Liver (tissue), 10 donors: ENCODE results near the gene RASSF7. TPM values are rescaled to one million over a fixed set of nuclear protein-coding genes. Genes with fewer than 3 reads are reported as not detected.

Experiments used
- DNase-seq: peaks from one replicate; pipeline ENCODE4 v3.0.0-alpha.2; 2017; ENCODE audit warnings: low spot score
- H3K27ac ChIP-seq, 2 donors: one replicate each; pipeline ENCODE4 v1.7.0; 2013; ENCODE audit warnings: inconsistent platforms in 2 of 2, low read length in 2 of 2, control low read depth in 1 of 2, low read depth in 1 of 2, mild to moderate bottlenecking in 1 of 2
- H3K27me3 ChIP-seq, 4 donors: one replicate each; pipeline versions ENCODE4 v1.6.1 to v1.7.0; 2013; ENCODE audit warnings: low read length in 3 of 4, inconsistent platforms in 1 of 4, mild to moderate bottlenecking in 1 of 4, moderate library complexity in 1 of 4; ENCODE audit not compliant: control insufficient read depth in 4 of 4, insufficient read depth in 4 of 4
- H3K36me3 ChIP-seq, 4 donors: one replicate each; pipeline versions ENCODE4 v1.6.1 to v1.7.0; 2013; ENCODE audit warnings: low read length in 3 of 4, mild to moderate bottlenecking in 3 of 4, low read depth in 1 of 4, moderate library complexity in 1 of 4; ENCODE audit not compliant: control insufficient read depth in 4 of 4, insufficient read depth in 3 of 4
- H3K4me1 ChIP-seq, 4 donors: one replicate each; pipeline versions ENCODE4 v1.6.1 to v1.7.0; 2013; ENCODE audit warnings: low read length in 3 of 4, mild to moderate bottlenecking in 3 of 4, moderate library complexity in 1 of 4; ENCODE audit not compliant: control insufficient read depth in 4 of 4, insufficient read depth in 4 of 4
- H3K4me3 ChIP-seq, 3 donors: one replicate each; pipeline versions ENCODE4 v1.6.1 to v1.7.0; 2013; ENCODE audit warnings: low read length in 3 of 3, control low read depth in 1 of 3, low read depth in 1 of 3, mild to moderate bottlenecking in 1 of 3
- H3K9ac ChIP-seq, 2 donors: one replicate each; pipeline ENCODE4 v1.7.0; 2013; ENCODE audit warnings: low read length in 2 of 2, mild to moderate bottlenecking in 2 of 2, moderate library complexity in 2 of 2, control low read depth in 1 of 2, low read depth in 1 of 2
- H3K9me3 ChIP-seq, 4 donors: one replicate each; pipeline versions ENCODE4 v1.6.1 to v1.7.0; 2013; ENCODE audit warnings: low read length in 3 of 4; ENCODE audit not compliant: control insufficient read depth in 4 of 4
- ATF3 ChIP-seq: IDR thresholded peaks from 2 replicates; pipeline ENCODE4 v1.6.1; 2016; ENCODE audit warnings: antibody characterized with exemption
- CTCF ChIP-seq: fragments of 150-350 bp; IDR thresholded peaks from 2 replicates; pipeline ENCODE4 v1.5.1; 2017; ENCODE audit warnings: improper control_type of control experiment, low read depth, low read length; ENCODE audit not compliant: missing input control
- EGR1 ChIP-seq, 2 donors: IDR thresholded peaks; 2 replicates each; pipeline ENCODE4 v1.6.1; 2016 to 2018; ENCODE audit warnings: antibody characterized with exemption in 2 of 2, low read depth in 2 of 2
- FOXA1 ChIP-seq: IDR thresholded peaks from 2 replicates; pipeline ENCODE4 v1.6.1; 2016; ENCODE audit warnings: antibody characterized with exemption
- FOXA2 ChIP-seq: IDR thresholded peaks from 2 replicates; pipeline ENCODE4 v1.6.1; 2016; ENCODE audit warnings: antibody characterized with exemption
- GABPA ChIP-seq, 2 donors: IDR thresholded peaks in 1 of 2; conservative IDR thresholded peaks in 1 of 2; 2 replicates each; pipeline ENCODE4 v1.6.1; 2016; ENCODE audit warnings: antibody characterized with exemption in 2 of 2, mild to moderate bottlenecking in 1 of 2, moderate library complexity in 1 of 2
- HNF4A ChIP-seq, 2 donors: conservative IDR thresholded peaks; 2 replicates each; pipeline ENCODE4 v1.6.1; 2016; ENCODE audit warnings: antibody characterized with exemption in 2 of 2, mild to moderate bottlenecking in 2 of 2
- HNF4G ChIP-seq: IDR thresholded peaks from 2 replicates; pipeline ENCODE4 v1.6.1; 2016; ENCODE audit warnings: antibody characterized with exemption
- JUND ChIP-seq, 2 donors: IDR thresholded peaks; 2 replicates each; pipeline ENCODE4 v1.6.1; 2016; ENCODE audit warnings: antibody characterized with exemption in 2 of 2
- MAX ChIP-seq: IDR thresholded peaks from 2 replicates; pipeline ENCODE4 v1.6.1; 2016; ENCODE audit warnings: antibody characterized with exemption
- NR2F2 ChIP-seq: IDR thresholded peaks from 2 replicates; pipeline ENCODE4 v1.6.1; 2016; ENCODE audit warnings: antibody characterized with exemption
- RAD21 ChIP-seq, 2 donors: IDR thresholded peaks; 2 replicates each; pipeline ENCODE4 v1.6.1; 2016; ENCODE audit warnings: antibody characterized with exemption in 2 of 2, mild to moderate bottlenecking in 2 of 2
- REST ChIP-seq: IDR thresholded peaks from 2 replicates; pipeline ENCODE4 v1.6.1; 2016; ENCODE audit warnings: antibody characterized with exemption, mild to moderate bottlenecking
- RXRA ChIP-seq, 2 donors: IDR thresholded peaks; 2 replicates each; pipeline ENCODE4 v1.6.1; 2017 to 2018; ENCODE audit warnings: antibody characterized with exemption in 2 of 2, mild to moderate bottlenecking in 1 of 2
- SP1 ChIP-seq: IDR thresholded peaks from 2 replicates; pipeline ENCODE4 v1.6.1; 2018; ENCODE audit warnings: antibody characterized with exemption, mild to moderate bottlenecking
- TAF1 ChIP-seq: conservative IDR thresholded peaks from 2 replicates; pipeline ENCODE4 v1.6.1; 2016; ENCODE audit warnings: antibody characterized with exemption, mild to moderate bottlenecking
- YY1 ChIP-seq: IDR thresholded peaks from 2 replicates; pipeline ENCODE4 v1.6.1; 2016; ENCODE audit warnings: antibody characterized with exemption, mild to moderate bottlenecking
- ZBTB33 ChIP-seq: IDR thresholded peaks from 2 replicates; pipeline ENCODE4 v1.6.1; 2016; ENCODE audit warnings: antibody characterized with exemption
- WGBS: extraction: QIAGEN DNeasy Blood & Tissue Kit; methylation state at CpG from one replicate; pipeline ENCODE4 v1.1.7; 2013; 5-methylcytosine and 5-hydroxymethylcytosine counted together
- polyA plus RNA-seq, 2 donors: library from polyadenylated mRNA; stranded (reverse) in 1 of 2; unstranded in 1 of 2; fragments of 200-250 nt in 1 of 2; fragments of >200 nt in 1 of 2; fragmentation: Nextera tagmentation in 1 of 2; extraction: Ambion mirVana in 1 of 2; gene quantifications; one replicate each; pipeline versions ENCODE4 v1.2.1 to v1.2.3, GENCODE V29; 2013 to 2015
- small RNA-seq: library from RNA; depleted of rRNA; stranded (forward); fragments of <200 nt; gene quantifications from one replicate; pipeline ENCODE3, GENCODE V24; 2014
- total RNA-seq, 2 donors: library from RNA; depleted of rRNA; stranded (reverse); fragments of >200 nt; gene quantifications; one replicate each; pipeline ENCODE4 v1.2.3, GENCODE V29; 2014
- donor health status: healthy.
- donor health status: healthy.
- donor health status: healthy.
- donor health status: healthy.
- donor health status: healthy.

RASSF7 gene
- total and polyA plus RNA-seq, 4 donors, result 11.5 to 50.4 (median 36.9) TPM

GRCh38 chr11:613369-613968 is 52.7 kb downstream of the RASSF7 start:
- 37% methylated on average over 36 of the region's 36 CpGs for WGBS
- Histone ChIP-seq H3K27ac (peak overlapping the region; percentile 80 to 98), H3K4me1 (peaks cover 20 to 79% (median 57%) of the 10 kb centered on the region in 4 donors), H3K36me3 (peaks cover 3 to 28% (median 14%) of the 10 kb centered on the region in 4 donors), H3K27me3 (no peaks in the 10 kb centered on the region), H3K9ac (no peak overlapping the region), H3K9me3 (no peaks in the 10 kb centered on the region), H3K4me3 (peak overlapping the region in 1 of 3 donors; percentile 68)
- no peak for TF ChIP-seq TAF1
- TF ChIP-seq EGR1 (IDR thresholded peaks at IDR 0.05; ENCODE audit: low read depth in 2 of 2), result no peak
- no peak for TF ChIP-seq NR2F2
- TF ChIP-seq FOXA1, result no peak
- TF ChIP-seq HNF4A (conservative IDR thresholded peaks at IDR 0.05), result no peak
- TF ChIP-seq SP1, result no peak
- no peak for TF ChIP-seq FOXA2
- no peak for TF ChIP-seq GABPA (IDR thresholded peaks at IDR 0.05 in 1 of 2, conservative IDR thresholded peaks at IDR 0.05 in 1 of 2)
- TF ChIP-seq RXRA (IDR thresholded peaks at IDR 0.05), result no peak
- no peak for TF ChIP-seq MAX
- TF ChIP-seq HNF4G, result no peak
- no peak for TF ChIP-seq ZBTB33
- TF ChIP-seq RAD21 (IDR thresholded peaks at IDR 0.05), result no peak
- no peak for TF ChIP-seq CTCF
- TF ChIP-seq ATF3, result no peak
- no peak for TF ChIP-seq JUND (IDR thresholded peaks at IDR 0.05)
- no peak for TF ChIP-seq REST
- TF ChIP-seq YY1, result no peak
- peak; percentile 74 for DNase-seq

Small RNA genes lying within 50 kb of the gene (small RNA-seq; reads per million reads assigned to genes)
- gene MIR210, result 10.8 reads per million, percentile 94 among the genes with 10 or more reads in this experiment

Other genes with a start within 250 kb of the RASSF7 start
- gene IFITM1, start 246.9 kb upstream of the RASSF7 start, total RNA-seq, result 10 to 100 TPM; 12.6 to 37.4 TPM
- gene IFITM1, start 246.9 kb upstream of the RASSF7 start, polyA plus RNA-seq, result 100 to 1,000 TPM in 1 of 2 donors, 10 to 100 TPM in 1; 96.0 to 113 TPM
- gene IFITM3, start 240.1 kb upstream of the RASSF7 start, total RNA-seq, result 100 to 1,000 TPM in 1 of 2 donors, 10 to 100 TPM in 1; 48.6 to 105 TPM
- gene IFITM3, start 240.1 kb upstream of the RASSF7 start, polyA plus RNA-seq, result 1,000 to 10,000 TPM; 2,070 to 2,255 TPM
- gene B4GALNT4, start 191.5 kb upstream of the RASSF7 start, total RNA-seq, result under 1 TPM; 0.42 TPM
- gene B4GALNT4, start 191.5 kb upstream of the RASSF7 start, polyA plus RNA-seq, result under 1 TPM in 1 of 2 donors, not detected in 1; 0.15 TPM
- gene PKP3, start 166.8 kb upstream of the RASSF7 start, total RNA-seq, result under 1 TPM; 0.25 to 0.37 TPM
- under 1 TPM in 1 of 2 donors, not detected in 1; 0.08 TPM for gene PKP3, start 166.8 kb upstream of the RASSF7 start, polyA plus RNA-seq
- 10 to 100 TPM; 12.4 to 46.7 TPM for gene SIGIRR, start 146.0 kb upstream of the RASSF7 start, total RNA-seq
- 10 to 100 TPM; 70.6 to 87.7 TPM for gene SIGIRR, start 146.0 kb upstream of the RASSF7 start, polyA plus RNA-seq
- under 1 TPM; 0.37 to 0.75 TPM for gene ANO9, start 119.0 kb upstream of the RASSF7 start, total RNA-seq
- gene ANO9, start 119.0 kb upstream of the RASSF7 start, polyA plus RNA-seq, result under 1 TPM; 0.20 to 0.42 TPM
- 10 to 100 TPM; 12.0 to 15.6 TPM for gene PTDSS2, start 110.7 kb upstream of the RASSF7 start, total RNA-seq
- 1 to 10 TPM; 5.1 to 8.4 TPM for gene PTDSS2, start 110.7 kb upstream of the RASSF7 start, polyA plus RNA-seq
- gene RNH1, start 53.7 kb upstream of the RASSF7 start, total RNA-seq, result 10 to 100 TPM; 68.5 to 77.8 TPM
- gene RNH1, start 53.7 kb upstream of the RASSF7 start, polyA plus RNA-seq, result 10 to 100 TPM; 75.7 to 99.1 TPM
- 1 to 10 TPM; 4.7 to 8.6 TPM for gene HRAS, start 25.4 kb upstream of the RASSF7 start, total RNA-seq
- gene HRAS, start 25.4 kb upstream of the RASSF7 start, polyA plus RNA-seq, result 10 to 100 TPM; 13.2 to 17.4 TPM
- gene LRRC56, start 23.4 kb upstream of the RASSF7 start, total RNA-seq, result under 1 TPM; 0.17 to 0.23 TPM
- gene LRRC56, start 23.4 kb upstream of the RASSF7 start, polyA plus RNA-seq, result under 1 TPM; 0.08 to 0.46 TPM
- 1 to 10 TPM; 1.2 to 2.9 TPM for gene LMNTD2, start 232 bp upstream of the RASSF7 start, total RNA-seq
- gene LMNTD2, start 232 bp upstream of the RASSF7 start, polyA plus RNA-seq, result 1 to 10 TPM; 1.6 to 4.6 TPM
- 10 to 100 TPM; 22.4 to 25.2 TPM for gene PHRF1, start 15.5 kb downstream of the RASSF7 start, total RNA-seq
- 10 to 100 TPM in 1 of 2 donors, 1 to 10 TPM in 1; 2.4 to 15.1 TPM for gene PHRF1, start 15.5 kb downstream of the RASSF7 start, polyA plus RNA-seq
- 10 to 100 TPM; 15.7 to 62.4 TPM for gene IRF7, start 55.0 kb downstream of the RASSF7 start, total RNA-seq
- gene IRF7, start 55.0 kb downstream of the RASSF7 start, polyA plus RNA-seq, result 10 to 100 TPM; 23.8 to 50.3 TPM
- 10 to 100 TPM; 34.8 to 79.7 TPM for gene CDHR5, start 64.0 kb downstream of the RASSF7 start, total RNA-seq
- gene CDHR5, start 64.0 kb downstream of the RASSF7 start, polyA plus RNA-seq, result 10 to 100 TPM; 29.4 to 86.2 TPM
- gene SCT, start 66.2 kb downstream of the RASSF7 start, total RNA-seq, result not detected
- not detected for gene SCT, start 66.2 kb downstream of the RASSF7 start, polyA plus RNA-seq
- gene DRD4, start 76.3 kb downstream of the RASSF7 start, total RNA-seq, result not detected
- not detected for gene DRD4, start 76.3 kb downstream of the RASSF7 start, polyA plus RNA-seq
- 10 to 100 TPM in 1 of 2 donors, 1 to 10 TPM in 1; 9.6 to 11.4 TPM for gene DEAF1, start 134.3 kb downstream of the RASSF7 start, total RNA-seq
- 10 to 100 TPM in 1 of 2 donors, 1 to 10 TPM in 1; 7.0 to 10.5 TPM for gene DEAF1, start 134.3 kb downstream of the RASSF7 start, polyA plus RNA-seq
- gene TMEM80, start 134.8 kb downstream of the RASSF7 start, total RNA-seq, result 10 to 100 TPM in 1 of 2 donors, 1 to 10 TPM in 1; 5.1 to 11.1 TPM
- 10 to 100 TPM in 1 of 2 donors, 1 to 10 TPM in 1; 5.3 to 12.4 TPM for gene TMEM80, start 134.8 kb downstream of the RASSF7 start, polyA plus RNA-seq
- 100 to 1,000 TPM in 1 of 2 donors, 10 to 100 TPM in 1; 24.4 to 138 TPM for gene EPS8L2, start 145.3 kb downstream of the RASSF7 start, total RNA-seq
- 10 to 100 TPM; 62.2 to 63.2 TPM for gene EPS8L2, start 145.3 kb downstream of the RASSF7 start, polyA plus RNA-seq
- 100 to 1,000 TPM in 1 of 2 donors, 10 to 100 TPM in 1; 72.5 to 181 TPM for gene TALDO1, start 186.5 kb downstream of the RASSF7 start, total RNA-seq
- gene TALDO1, start 186.5 kb downstream of the RASSF7 start, polyA plus RNA-seq, result 100 to 1,000 TPM; 123 to 133 TPM
- gene GATD1, start 216.5 kb downstream of the RASSF7 start, total RNA-seq, result 10 to 100 TPM; 26.3 to 37.2 TPM
- gene GATD1, start 216.5 kb downstream of the RASSF7 start, polyA plus RNA-seq, result 10 to 100 TPM; 22.7 to 23.0 TPM
- not detected for gene CEND1, start 229.1 kb downstream of the RASSF7 start, total RNA-seq
- not detected for gene CEND1, start 229.1 kb downstream of the RASSF7 start, polyA plus RNA-seq
- 10 to 100 TPM in 1 of 2 donors, 1 to 10 TPM in 1; 5.3 to 15.1 TPM for gene SLC25A22, start 237.3 kb downstream of the RASSF7 start, total RNA-seq
- gene SLC25A22, start 237.3 kb downstream of the RASSF7 start, polyA plus RNA-seq, result 10 to 100 TPM in 1 of 2 donors, 1 to 10 TPM in 1; 9.0 to 26.8 TPM
- 10 to 100 TPM in 1 of 2 donors, 1 to 10 TPM in 1; 7.8 to 10.4 TPM for gene PIDD1, start 244.3 kb downstream of the RASSF7 start, total RNA-seq
- 1 to 10 TPM; 6.4 to 7.3 TPM for gene PIDD1, start 244.3 kb downstream of the RASSF7 start, polyA plus RNA-seq
- 100 to 1,000 TPM in 1 of 2 donors, 10 to 100 TPM in 1; 59.8 to 297 TPM for gene RPLP2, start 249.0 kb downstream of the RASSF7 start, total RNA-seq
- gene RPLP2, start 249.0 kb downstream of the RASSF7 start, polyA plus RNA-seq, result 100 to 1,000 TPM; 273 to 476 TPM